NCI-H2107 treated with DMSO at 0.1 percent for 48 hours (cell line): Measurements from ENCODE around the gene RBP3.
A peak's percentile ranks its signal among the peaks of the same experiment; 100 is the strongest.

ENCODE experiments used
- DNase-seq: peaks from one replicate; lab custom pipeline; 2025; ENCODE audit not compliant: unreplicated experiment; lab: John Stamatoyannopoulos, UW

Gene RBP3

DNA sequence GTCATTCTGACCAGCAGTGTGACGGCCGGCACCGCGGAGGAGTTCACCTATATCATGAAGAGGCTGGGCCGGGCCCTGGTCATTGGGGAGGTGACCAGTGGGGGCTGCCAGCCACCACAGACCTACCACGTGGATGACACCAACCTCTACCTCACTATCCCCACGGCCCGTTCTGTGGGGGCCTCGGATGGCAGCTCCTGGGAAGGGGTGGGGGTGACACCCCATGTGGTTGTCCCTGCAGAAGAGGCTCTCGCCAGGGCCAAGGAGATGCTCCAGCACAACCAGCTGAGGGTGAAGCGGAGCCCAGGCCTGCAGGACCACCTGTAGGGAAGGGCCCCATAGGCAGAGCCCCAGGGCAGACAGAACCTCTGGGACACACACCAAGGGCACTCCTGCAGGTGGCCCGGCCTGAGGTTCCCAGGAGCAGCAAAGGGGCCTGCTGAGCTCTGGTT, 9.0 kb downstream of the RBP3 start:
- DNase-seq, result no peak

DNA sequence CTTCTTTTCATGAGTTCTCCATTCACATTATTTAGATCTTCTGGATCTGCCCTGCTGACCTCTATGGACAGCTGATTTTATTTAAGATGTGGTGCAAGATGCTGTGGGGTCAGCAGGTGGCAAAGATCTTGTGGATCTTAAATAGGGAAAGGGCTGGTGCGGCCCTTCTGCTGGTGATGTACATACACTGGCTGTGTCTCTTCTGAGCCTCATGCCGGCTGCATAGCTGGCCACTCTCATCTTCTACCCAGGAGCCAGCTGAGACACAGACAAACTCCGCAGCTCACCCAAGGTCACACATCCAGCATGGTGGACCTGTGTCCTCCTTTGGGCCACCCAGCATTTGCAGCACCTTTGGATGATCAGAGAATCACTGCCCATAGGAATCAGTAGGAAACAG, 9.7 kb downstream of the RBP3 start:
- no peak for DNase-seq

DNA sequence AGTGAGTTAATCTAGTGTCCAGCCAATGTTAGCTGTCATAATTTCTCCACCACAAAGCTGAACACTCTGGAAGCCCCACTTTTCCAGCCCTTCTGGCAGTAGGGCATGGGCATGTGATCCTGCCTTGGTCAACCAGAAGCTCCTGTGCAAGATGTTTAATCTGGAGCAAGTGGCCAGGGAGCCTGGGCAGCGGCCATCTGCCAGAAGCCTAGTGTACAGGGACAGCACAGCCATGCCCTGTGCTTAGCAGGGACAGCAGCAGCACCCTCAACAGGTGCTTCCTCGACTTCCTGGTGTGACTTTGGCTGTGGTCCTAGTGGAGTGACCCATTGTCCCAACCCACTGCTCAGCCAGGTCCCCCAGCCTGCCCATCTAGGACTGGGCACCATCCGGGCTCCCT, 10.3 kb downstream of the RBP3 start:
- no peak for DNase-seq

DNA sequence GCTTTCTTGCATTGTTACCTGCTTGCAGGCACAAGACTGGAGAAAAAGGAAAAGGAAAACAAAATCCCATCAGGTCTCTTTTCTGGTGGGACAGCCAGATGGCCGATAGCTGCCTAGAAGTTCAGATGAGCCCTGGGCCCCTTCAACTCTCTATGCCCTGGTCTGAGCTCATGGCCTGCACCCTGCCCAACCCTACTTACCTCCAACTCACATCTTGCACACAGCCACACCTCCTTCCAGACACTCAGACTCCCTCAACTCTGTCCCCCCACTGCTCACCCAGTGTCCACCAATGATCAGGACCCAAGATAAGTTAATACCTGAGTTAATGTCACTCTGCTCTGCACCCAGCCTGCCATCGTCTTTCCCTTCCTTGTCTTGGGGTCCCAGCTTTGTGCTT, 10.9 kb downstream of the RBP3 start:
- no peak for DNase-seq

DNA sequence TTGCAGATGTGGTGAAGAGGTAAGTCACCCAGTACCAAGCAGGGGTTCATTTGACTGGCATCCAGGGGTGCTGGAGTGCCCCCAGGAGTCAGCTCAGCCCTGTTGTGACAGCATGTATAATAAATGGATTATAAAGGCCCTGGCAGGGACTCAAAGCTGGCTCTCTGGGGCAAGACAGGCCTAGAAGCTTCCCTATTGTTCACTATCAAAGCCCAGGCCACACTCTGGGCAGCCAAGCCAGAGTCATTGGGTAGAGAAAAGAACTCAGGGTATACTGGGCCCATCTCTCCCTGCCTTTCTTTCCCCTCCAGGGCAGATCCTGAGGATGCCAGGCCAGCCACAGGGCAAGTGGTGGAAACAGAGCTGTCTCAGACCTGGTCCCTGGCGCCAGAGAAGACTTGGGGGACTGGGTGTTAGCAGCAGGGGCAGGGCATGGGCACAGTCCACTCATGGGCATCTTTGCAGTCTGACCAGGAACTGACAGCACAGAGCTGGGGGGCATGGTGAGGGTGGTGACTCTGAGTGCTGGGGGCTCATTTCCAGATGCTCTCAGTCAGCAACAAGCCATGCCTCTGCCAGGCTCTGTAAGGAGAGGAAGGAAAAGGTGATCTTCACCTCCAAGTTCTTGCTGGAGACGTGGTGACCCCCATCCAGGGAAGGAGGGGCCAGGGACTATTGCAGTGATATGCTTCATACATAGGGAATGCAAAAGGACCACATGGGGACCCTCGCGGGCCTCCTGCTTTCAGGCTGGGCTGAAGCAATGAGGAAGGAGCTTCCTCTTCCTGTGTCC, 11.7 kb downstream of the RBP3 start:
- DNase-seq, result no peak

DNA sequence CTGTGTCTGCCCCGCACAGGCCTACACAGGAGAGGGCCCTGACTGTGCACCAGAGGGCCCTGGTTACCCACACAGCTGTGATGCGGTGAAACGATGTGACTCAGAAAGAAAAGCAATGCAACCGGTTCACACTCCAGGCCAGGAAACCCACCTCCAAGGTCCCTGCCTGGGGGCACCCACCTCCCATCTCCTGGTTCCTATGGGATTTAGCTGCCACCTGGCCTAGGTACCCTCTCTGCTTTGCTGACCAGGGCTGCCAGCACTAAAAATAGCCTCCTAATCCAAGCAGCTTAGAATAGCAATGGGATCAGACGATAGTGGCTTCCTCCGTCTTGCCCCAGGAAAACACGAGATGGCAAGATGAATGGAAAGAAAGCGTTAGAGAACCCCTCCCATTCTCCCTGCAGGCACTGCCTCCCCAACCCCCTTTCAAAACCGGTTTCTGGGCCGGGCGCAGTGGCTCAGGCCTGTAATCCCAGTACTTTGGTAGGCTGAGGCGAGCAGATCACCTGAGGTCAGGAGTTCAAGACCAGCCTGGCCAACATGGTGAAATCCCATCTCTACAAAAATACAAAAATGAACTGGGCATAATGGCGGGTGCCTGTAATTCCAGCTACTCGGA, 12.4 kb downstream of the RBP3 start:
- no peak for DNase-seq

DNA sequence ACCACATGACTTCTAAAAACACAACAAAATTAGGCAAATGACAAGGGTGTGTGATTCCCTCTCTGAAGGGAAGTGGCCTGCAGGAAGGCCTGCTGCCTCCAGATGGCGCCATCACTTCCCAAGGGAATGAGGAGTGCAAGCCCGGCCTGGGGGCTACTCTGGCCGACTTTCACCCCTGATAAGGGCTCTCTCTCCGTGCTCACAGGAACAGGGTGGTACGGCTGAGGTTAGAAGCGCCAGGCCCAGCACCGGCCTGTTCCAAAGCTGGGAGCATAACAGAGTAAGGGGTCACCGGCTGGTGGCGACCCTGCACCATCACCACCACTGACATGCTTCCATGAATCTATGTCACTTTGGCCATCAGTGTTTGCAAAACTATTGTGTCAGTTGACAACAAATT, 13.1 kb downstream of the RBP3 start:
- DNase-seq, result no peak

DNA sequence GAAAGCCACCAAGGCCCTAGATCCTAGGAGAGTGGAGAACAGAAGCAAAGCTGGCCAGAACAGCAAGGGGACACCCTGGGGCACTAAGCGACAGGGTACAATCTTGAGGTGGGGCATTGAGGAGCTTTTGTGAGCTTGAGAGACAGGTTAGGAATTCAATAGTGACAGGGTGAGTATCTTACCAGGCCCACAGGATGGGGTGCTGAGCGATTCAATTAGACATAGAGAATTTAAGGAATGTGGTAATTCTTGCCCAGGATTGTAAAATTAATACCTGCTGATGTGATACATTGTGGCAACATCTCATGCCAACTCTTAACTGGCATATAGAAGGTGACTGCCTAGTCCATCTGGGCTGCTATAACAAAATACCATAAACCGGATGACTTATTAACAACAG, 14.0 kb downstream of the RBP3 start:
- DNase-seq, result no peak

DNA sequence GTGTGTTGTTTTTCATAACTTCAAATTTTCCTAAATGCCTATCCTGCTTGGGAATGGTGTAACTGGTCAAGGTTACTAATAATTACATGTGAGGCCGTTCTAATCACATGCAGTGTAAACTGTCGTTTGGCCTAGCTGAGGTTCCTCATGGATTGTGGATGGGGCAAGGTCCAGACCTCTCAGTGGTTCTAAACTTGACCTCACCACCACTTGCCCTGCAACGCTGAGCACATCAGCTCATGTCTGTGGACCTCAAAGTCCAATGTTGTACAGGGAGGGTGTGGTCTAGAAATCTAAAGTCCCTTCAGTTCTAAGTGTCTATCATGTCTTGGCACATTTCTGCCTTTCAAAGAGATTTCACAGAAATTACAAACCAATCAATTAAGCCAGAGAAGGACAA, 15.6 kb downstream of the RBP3 start:
- no peak for DNase-seq

DNA sequence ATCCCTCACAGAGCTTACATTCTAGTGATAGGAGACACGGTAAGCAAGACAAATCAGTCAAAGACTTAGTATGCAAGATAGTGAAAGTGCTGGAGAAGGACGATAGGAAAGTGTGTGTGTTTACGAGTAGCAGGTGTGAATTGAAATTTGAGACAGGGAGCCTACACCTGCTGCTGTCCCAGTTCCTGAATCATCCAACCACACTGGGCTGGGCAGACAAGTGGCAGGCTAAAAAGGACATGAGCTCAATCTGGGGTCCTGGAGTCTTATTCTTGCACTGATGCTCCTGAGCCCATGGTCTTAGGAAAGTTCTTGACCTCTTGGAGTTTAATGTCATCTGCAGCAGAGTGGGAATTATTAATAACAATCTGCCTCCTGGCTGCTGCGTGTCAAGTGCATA, 16.2 kb downstream of the RBP3 start:
- peak; percentile 43 for DNase-seq

DNA sequence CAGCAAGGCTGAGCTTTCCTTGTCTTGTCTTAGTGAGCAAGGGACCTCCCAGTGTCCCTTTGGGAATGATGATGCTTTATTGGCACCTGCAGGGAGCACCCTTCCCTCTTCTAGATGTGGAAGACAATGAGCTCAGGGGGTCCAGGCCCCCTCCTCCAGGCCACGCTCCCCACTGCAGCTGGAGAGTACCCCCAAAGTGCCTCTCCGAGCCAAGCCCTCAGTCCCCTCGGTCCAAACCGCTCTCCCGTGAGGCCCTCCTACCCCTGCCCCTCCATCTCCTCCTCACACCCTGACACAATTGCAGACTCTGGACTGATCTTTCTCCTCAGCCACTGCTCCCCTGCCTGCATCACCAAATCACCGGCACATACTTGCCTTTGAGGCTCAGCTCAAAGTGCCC, 16.7 kb downstream of the RBP3 start:
- no peak for DNase-seq

DNA sequence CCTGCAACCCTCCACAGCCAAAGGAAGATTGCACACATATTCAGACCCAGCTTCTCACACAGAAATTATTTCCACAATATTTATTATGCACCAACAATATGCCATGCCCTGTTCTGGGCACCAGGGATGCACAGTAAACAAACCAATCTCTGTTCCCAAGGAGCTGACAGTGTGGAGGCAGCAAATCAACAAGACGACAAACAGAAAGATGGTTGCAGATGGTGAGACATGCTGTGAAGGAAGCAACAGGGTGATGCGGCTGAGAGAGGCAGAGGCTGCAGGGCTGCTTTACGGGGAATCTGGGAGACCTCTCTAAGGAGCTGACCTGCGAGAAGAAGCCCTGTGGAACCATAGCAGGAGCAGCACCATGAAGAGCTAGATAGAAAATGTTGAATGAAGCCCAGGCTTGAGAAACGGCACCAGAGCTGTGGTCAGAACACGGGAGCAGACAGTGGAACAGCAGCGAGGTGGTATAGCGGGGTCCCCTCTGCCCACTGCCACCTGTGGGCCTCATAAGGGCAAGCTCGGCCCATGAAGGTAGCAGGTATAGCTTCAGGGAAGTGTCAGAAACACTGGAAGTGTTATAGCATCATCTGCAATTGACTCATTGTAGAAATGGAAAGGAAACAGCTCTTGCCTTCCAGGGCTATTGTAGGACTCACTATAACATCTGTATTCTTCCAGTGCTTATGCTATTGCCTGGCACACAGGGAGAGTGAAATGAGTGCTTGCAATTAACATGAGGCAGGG, 17.4 kb downstream of the RBP3 start:
- no peak for DNase-seq

DNA sequence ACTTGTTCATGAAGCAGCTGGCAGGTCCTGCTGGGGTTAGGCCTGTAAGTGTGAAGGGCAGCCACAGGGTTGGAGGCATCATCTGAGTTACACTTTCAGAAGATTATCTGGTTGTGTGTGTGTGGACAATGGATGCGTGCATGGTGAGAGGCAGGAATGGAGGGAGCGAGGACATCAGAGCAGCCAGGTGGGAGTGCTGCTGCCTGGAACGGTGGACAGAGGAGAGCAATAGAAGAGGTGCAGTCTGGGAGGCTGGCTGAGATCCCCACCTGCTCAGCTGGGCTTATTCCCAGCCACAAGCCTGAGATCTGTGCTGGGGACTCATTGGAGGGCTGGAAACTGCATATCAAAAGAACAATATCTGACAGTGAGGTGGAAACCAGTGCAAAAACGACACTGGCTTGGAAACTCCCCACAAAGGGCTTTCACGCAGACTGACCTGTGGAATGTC, 18.0 kb downstream of the RBP3 start:
- DNase-seq, result peak; percentile 6

DNA sequence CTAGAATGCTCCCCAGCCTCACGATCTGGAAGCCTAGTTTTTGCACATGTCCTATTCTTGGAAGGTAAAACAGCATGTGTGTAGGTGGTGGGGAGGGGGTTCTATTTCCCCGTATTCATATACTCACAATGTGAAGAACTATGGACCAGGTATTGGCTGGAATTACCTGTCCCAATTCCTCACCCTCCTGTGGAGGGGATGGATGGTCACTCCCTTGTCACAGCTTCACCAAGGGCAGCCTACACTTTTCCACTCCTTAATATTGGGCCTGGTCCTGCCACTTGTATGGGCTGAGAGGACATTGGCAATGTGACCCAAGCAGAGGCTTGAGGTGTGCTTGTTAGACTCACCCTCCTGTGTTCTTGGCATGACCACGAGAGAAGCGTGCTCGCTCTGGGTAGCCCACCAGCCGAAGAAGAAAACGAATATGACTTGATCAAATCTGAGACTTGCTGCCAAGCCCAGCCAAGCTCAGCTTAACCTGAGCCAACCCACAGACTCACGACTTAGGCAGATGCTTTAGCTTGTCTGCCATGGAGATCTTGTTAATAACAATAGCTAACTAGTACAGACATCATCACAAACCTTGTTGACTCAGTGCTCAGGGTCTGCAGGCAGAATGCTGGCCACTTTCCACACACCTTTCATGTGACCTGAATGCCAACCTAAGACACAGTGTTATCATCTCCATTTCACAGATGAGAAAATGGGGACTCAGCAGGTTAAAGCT, 18.7 kb downstream of the RBP3 start:
- no peak for DNase-seq

DNA sequence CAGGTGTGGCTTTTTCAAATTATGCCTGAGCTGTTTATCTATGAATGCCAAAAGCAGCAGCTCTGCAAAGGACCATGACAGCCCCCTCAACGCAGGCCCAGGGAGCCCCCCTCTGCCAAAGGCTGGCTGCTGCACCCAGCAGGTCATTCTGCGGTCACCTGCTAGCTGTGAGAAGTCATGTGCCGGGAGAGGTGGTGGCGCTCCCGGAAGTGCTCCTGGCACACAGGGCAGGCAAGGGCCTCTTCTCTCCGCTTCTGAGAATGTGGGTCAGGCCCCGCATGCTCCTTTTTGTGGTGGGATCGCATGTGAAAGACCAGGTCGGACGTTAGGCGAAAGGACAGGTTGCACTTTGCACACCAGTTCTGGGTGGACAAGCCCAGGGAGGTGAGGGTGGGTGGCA, 19.5 kb downstream of the RBP3 start:
- no peak for DNase-seq

DNA sequence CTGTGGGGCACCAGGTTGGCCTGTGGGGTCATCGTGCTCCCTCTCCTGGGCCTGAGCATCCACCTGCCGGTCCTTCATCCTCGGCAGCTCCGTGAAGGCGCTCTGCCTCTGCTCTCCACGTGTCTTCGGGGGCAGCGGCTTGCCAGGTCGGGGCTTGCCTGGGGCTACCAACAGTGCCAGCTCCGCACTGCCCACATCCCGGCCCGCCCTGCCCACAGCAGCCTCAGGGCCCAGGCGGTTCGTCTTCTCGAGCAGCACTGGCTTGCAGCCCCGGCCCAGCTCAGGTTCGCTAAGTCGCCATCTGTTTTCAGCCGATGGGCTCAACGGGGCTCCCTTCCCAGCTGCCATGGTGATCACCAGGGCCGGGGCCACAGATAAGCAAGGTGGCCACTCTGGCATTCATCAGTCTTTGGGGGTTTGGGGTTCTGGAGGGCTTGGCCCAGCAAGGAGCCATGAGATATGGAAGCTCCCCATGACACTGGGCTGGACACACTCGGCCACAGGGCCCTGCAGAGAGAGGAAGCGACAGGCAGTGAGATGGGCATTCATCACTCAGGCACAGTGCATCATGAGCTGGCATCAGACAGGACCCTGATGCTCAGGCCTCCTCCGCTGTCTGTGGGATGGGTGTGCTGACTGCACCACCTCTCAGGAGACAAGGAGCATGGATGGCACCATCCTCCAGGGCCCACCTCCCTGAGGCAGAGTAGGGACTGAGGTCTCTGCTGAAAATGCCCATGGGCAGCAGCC, 20.4 kb downstream of the RBP3 start:
- no peak for DNase-seq

DNA sequence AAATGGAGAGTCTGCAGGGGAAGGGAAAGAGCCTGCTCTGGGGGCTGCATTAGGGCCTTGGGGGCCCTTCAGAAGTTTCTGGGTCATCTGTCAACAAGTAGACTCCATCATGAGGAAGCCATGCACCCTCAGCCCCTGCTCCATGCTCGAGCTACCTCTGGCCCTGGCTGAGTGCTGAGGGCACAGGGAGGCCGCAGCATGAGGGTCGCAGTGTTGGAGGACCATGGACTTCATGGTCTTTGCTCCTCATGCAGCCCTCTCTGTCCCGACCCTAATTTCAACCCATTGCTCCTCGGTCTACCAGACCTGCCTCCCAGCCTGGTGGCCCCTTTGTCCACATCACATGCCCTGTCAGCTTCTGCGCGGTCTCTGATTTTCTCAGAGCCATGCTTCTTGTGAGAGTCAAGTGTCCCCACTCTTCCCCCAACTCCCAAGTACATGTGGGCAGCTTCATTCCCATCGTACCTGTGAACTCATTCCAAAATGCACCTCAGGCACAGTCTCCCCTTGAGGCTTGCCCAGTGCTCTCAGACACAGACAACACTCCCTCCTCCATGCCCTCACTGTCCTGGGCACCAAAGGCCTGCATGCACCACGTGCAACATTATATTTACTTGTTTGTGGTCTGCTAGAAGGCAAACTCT, 21.2 kb downstream of the RBP3 start:
- no peak for DNase-seq

DNA sequence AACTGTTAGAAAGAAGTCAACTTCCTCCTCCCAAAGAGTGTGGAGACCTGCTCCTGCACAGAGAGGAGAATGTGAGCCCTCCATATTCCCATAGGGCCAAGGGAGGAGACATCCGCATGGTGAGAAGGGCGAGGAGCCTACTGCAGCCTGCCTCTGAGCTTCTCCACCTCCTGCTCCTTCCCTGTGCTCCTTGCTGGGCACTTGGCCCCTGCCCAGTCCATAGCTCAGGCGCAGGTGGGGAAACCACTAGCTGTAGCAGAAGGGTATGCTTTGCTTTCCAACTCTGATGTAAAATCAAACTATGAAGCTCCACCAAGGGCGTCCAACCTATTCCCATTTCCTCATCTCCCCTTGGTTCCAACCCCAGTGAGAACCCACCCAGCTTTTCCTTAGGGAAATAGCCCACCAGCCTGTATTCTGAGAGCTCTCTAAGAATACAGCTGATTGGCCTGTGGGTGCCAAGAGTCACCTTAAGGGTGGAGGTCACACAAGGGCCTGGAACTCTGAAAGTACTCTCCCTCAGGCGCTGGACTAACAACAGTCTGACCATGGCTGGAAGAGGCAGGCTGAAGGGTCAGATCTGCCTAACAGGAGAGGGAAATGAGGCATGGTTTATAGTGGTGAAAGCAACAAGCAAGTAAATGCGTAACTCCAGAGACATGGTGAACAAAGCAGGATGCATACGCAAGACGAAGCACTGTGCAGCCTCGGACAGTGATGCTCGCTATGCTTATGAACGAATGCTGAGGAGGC, 22.0 kb downstream of the RBP3 start:
- no peak for DNase-seq

DNA sequence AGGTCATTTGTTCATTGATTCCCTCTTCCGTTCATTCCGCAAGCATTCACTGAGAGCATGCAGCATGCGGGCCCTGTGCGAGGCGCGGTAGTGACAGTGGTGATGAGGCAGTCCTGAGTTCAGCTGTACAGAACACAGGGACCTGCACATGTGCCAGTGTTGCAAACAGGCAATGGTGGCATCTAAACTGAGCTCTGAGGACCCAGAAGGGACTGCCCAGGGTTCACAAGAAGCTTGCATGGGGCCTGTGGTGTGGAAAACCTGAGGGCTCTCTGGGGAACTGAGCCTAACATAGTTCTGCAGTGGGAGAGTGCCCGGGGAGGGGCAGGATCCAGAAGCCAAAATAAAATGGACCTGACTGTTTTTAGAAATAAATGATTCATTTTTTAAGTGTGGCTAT, 22.7 kb downstream of the RBP3 start:
- no peak for DNase-seq
